HepG2 (cell line): ENCODE data around the gene TP53. TPM values are rescaled to one million over a fixed set of nuclear protein-coding genes. Genes with fewer than 3 reads are reported as not detected.

Experiments used
- ADNP ChIP-seq: sonication (generic); formaldehyde crosslinking; IDR thresholded peaks from 2 replicates; pipeline ENCODE4 v1.4.0; 2020; ENCODE audit warnings: missing genetic modification reagents
- BCL6 ChIP-seq: IDR thresholded peaks from 2 replicates; pipeline ENCODE4 v1.6.1; 2016; ENCODE audit warnings: missing genetic modification reagents, missing compliant biosample characterization
- FOXP1 ChIP-seq, 2 experiments: fragments of 450-650 bp in 1 of 2; IDR thresholded peaks; 2 replicates each; pipeline ENCODE4 v1.6.1; 2017 to 2018; ENCODE audit warnings: antibody characterized with exemption in 1 of 2
- GTF2F1 ChIP-seq: fragments of 150-350 bp; IDR thresholded peaks from 2 replicates; pipeline ENCODE4 v1.6.1; 2014; ENCODE audit warnings: low read length
- JUND ChIP-seq: sonication (generic); formaldehyde crosslinking; IDR thresholded peaks from 2 replicates; pipeline ENCODE4 v1.8.0; 2022; ENCODE audit warnings: mild to moderate bottlenecking, missing genetic modification reagents
- KMT2A ChIP-seq: sonication (generic); formaldehyde crosslinking; IDR thresholded peaks from 2 replicates; pipeline ENCODE4 v1.4.0; 2020; ENCODE audit warnings: missing genetic modification reagents
- MED1 ChIP-seq: sonication (generic); formaldehyde crosslinking; IDR thresholded peaks from 2 replicates; pipeline ENCODE4 v1.4.0; 2020; ENCODE audit warnings: missing genetic modification reagents
- NFIC ChIP-seq: IDR thresholded peaks from 2 replicates; pipeline ENCODE4 v1.6.1; 2012; ENCODE audit warnings: mild to moderate bottlenecking, low read length, inconsistent platforms
- SETDB1 ChIP-seq: sonication (generic); formaldehyde crosslinking; IDR thresholded peaks from 2 replicates; pipeline ENCODE4 v1.5.1; 2020; ENCODE audit warnings: missing genetic modification reagents, mild to moderate bottlenecking, borderline replicate concordance
- TMF1 ChIP-seq: sonication (generic); formaldehyde crosslinking; IDR thresholded peaks from 2 replicates; pipeline ENCODE4 v1.8.1; 2022; ENCODE audit warnings: low read depth, missing genetic modification reagents
- U2AF1 ChIP-seq: fragments of 200-400 bp; formaldehyde crosslinking; optimal IDR thresholded peaks from 2 replicates; pipeline ENCODE3; 2017; ENCODE audit warnings: mild to moderate bottlenecking, low read depth, low read length
- USF2 ChIP-seq, 2 experiments: sonication (generic) in 1 of 2; formaldehyde crosslinking in 1 of 2; IDR thresholded peaks; 2 replicates each; pipeline versions ENCODE4 v1.5.1 to v1.6.1; 2011 to 2020; ENCODE audit warnings: borderline replicate concordance in 1 of 2, low read depth in 1 of 2, low read length in 1 of 2, mild to moderate bottlenecking in 1 of 2, missing genetic modification reagents in 1 of 2, moderate library complexity in 1 of 2
- ZEB1 ChIP-seq: IDR thresholded peaks from 2 replicates; pipeline ENCODE4 v1.6.1; 2012; ENCODE audit warnings: mild to moderate bottlenecking, low read depth, inconsistent platforms; ENCODE audit not compliant: insufficient replicate concordance
- ZMYM4 ChIP-seq: sonication (generic); formaldehyde crosslinking; IDR thresholded peaks from 2 replicates; pipeline ENCODE4 v1.8.1; 2023; ENCODE audit warnings: mild to moderate bottlenecking, missing genetic modification reagents
- ZNF232 ChIP-seq: sonication (generic); formaldehyde crosslinking; IDR thresholded peaks from 2 replicates; pipeline ENCODE4 v1.4.0; 2020; ENCODE audit warnings: missing genetic modification reagents, borderline replicate concordance
- ZNF251 ChIP-seq: sonication (generic); formaldehyde crosslinking; IDR thresholded peaks from 2 replicates; pipeline ENCODE4 v1.9.0; 2021; ENCODE audit warnings: mild to moderate bottlenecking, missing genetic modification reagents
- ZNF775 ChIP-seq: sonication (generic); formaldehyde crosslinking; IDR thresholded peaks from 2 replicates; pipeline ENCODE4 v1.4.0; 2020; ENCODE audit warnings: missing genetic modification reagents, mild to moderate bottlenecking, moderate library complexity, borderline replicate concordance
- ZSCAN12 ChIP-seq: sonication (generic); formaldehyde crosslinking; IDR thresholded peaks from 2 replicates; pipeline ENCODE4 v1.9.0; 2021; ENCODE audit warnings: mild to moderate bottlenecking, missing genetic modification reagents
- ZSCAN5A ChIP-seq: sonication (generic); formaldehyde crosslinking; IDR thresholded peaks from 2 replicates; pipeline ENCODE4 v1.8.0; 2022; ENCODE audit warnings: mild to moderate bottlenecking, missing genetic modification reagents, borderline replicate concordance
- polyA plus RNA-seq, 8 experiments: library from polyadenylated mRNA; depleted of rRNA in 3 of 8; stranded (reverse) in 7 of 8; unstranded in 1 of 8; fragments of >200 nt; fragmentation: Illumina TruSeq in 4 of 8; extraction: Trizol in 4 of 8; gene quantifications; 2 replicates each; pipeline versions ENCODE4 v1.2.1 to v1.2.3, GENCODE V29; 2011 to 2016; ENCODE audit warnings: low read depth in 4 of 8, missing spikeins in 1 of 8, mixed read lengths in 1 of 8; ENCODE audit not compliant: insufficient read depth in 1 of 8
- total RNA-seq, 5 experiments: library from RNA; depleted of rRNA; stranded (reverse); fragments of >200 nt; fragmentation: Illumina TruSeq; extraction: Trizol; gene quantifications; 2 replicates each; pipeline ENCODE4 v1.2.3, GENCODE V29; 2016; ENCODE audit warnings: low read depth in 1 of 5
- TF ChIP-seq, protein P1 (sequence below): sonication (generic); formaldehyde crosslinking; IDR thresholded peaks from 2 replicates; pipeline ENCODE4 v1.4.0; 2020; ENCODE audit warnings: missing genetic modification reagents
- TF ChIP-seq, protein P2 (sequence below): sonication (generic); formaldehyde crosslinking; IDR thresholded peaks from 2 replicates; pipeline ENCODE4 v1.5.0; 2020; ENCODE audit warnings: mild to moderate bottlenecking, missing genetic modification reagents

TP53 gene
- total and polyA plus RNA-seq, 2 of the 13 experiments (the other 11 are each of a cell fraction or from before 2014, with no cell fraction given) = 17.1 to 29.9 TPM

DNA sequence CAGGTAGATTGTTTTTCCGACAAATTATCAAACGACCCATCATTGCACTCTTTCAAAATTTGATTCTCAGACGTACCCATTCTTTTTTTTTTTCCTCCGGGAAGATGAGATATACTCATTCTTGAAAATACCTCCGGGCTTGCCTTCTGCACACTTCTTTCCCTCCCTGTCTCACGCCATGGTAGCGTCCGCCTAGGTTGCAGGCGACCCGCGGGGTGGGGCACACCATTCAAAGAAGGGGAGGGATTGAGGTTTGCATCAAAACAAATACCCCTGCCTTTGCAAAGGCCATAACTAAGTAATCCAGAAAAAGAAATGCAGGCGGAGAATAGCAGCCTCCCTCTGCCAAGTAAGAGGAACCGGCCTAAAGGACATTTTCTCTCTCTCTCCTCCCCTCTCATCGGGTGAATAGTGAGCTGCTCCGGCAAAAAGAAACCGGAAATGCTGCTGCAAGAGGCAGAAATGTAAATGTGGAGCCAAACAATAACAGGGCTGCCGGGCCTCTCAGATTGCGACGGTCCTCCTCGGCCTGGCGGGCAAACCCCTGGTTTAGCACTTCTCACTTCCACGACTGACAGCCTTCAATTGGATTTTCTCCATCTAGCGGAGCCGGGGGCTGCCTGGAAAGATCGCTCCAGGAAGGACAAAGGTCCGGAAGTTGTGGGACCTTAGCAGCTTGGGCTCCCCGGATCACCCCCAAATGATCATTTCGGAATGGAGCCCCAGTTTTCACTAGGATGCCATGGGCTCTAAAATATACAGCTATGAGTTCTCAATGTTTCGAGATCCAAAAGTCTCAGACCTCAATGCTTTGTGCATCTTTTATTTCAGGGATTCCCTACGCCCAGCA lies 843 bp downstream of the TP53 start (continued):
- TF ChIP-seq, protein P1, sequence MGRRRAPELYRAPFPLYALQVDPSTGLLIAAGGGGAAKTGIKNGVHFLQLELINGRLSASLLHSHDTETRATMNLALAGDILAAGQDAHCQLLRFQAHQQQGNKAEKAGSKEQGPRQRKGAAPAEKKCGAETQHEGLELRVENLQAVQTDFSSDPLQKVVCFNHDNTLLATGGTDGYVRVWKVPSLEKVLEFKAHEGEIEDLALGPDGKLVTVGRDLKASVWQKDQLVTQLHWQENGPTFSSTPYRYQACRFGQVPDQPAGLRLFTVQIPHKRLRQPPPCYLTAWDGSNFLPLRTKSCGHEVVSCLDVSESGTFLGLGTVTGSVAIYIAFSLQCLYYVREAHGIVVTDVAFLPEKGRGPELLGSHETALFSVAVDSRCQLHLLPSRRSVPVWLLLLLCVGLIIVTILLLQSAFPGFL (CRISPR knock-in tag) = no peak
- TF ChIP-seq FOXP1 (IDR thresholded peaks at IDR 0.05) (no peak), FOXP1 (CRISPR knock-in tag; IDR thresholded peaks at IDR 0.05) (no peak), ZNF232 (CRISPR knock-in tag) (peak; percentile 76; the same call in 1 of the 2 replicates), ZSCAN12 (CRISPR knock-in tag) (no peak), ADNP (CRISPR knock-in tag) (no peak), ZMYM4 (CRISPR knock-in tag) (no peak), KMT2A (no peak), GTF2F1 (no peak), JUND (CRISPR knock-in tag) (no peak), ZNF251 (no peak), SETDB1 (no peak), ZNF775 (CRISPR knock-in tag) (peak; percentile 58; the same call in 1 of the 2 replicates), ZSCAN5A (CRISPR knock-in tag) (no peak), U2AF1 (no peak), USF2 (IDR thresholded peaks at IDR 0.05; ENCODE audit: low read depth, low read length) (no peak), USF2 (CRISPR knock-in tag; IDR thresholded peaks at IDR 0.05; ENCODE audit: borderline replicate concordance) (no peak), MED1 (0 out of 2 replicates have a peak, but pooled peaks have one; percentile 23), TMF1 (CRISPR knock-in tag) (no peak; the same call in 1 of the 2 replicates), NFIC (peak; percentile 71; the same call in 1 of the 2 replicates), ZEB1 (no peak), BCL6 (CRISPR knock-in tag) (no peak)
- TF ChIP-seq, protein P2, sequence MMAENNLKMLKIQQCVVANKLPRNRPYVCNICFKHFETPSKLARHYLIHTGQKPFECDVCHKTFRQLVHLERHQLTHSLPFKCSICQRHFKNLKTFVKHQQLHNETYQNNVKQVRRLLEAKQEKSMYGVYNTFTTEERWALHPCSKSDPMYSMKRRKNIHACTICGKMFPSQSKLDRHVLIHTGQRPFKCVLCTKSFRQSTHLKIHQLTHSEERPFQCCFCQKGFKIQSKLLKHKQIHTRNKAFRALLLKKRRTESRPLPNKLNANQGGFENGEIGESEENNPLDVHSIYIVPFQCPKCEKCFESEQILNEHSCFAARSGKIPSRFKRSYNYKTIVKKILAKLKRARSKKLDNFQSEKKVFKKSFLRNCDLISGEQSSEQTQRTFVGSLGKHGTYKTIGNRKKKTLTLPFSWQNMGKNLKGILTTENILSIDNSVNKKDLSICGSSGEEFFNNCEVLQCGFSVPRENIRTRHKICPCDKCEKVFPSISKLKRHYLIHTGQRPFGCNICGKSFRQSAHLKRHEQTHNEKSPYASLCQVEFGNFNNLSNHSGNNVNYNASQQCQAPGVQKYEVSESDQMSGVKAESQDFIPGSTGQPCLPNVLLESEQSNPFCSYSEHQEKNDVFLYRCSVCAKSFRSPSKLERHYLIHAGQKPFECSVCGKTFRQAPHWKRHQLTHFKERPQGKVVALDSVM (CRISPR knock-in tag) = no peak
